K562 (cell line): ENCODE data around the gene LRRC10B. TPM values are rescaled to one million over a fixed set of nuclear protein-coding genes. Genes with fewer than 3 reads are reported as not detected.

Experiments used
- ATAC-seq: fragments of 200-7000 bp; cut with Tn5 transposase; 3 replicates; pipeline ENCODE4 v1.9.1; 2020; ENCODE audit warnings: moderate library complexity
- BruUV-seq: library from RNA; stranded (reverse); fragments of 400-500 nt; replicated peaks from 2 replicates; lab custom pipeline; 2021; lab: Mats Ljungman, UMichigan
- CTCF ChIA-PET: fragments of 300-600 bp; formaldehyde crosslinking; extraction: SDS; loops from one replicate; lab custom pipeline; 2021; ENCODE audit warnings: low intra/inter-chr PET ratio; lab: Yijun Ruan, JAX
- POLR2A ChIA-PET: fragments of 300-600, 350-650 bp; sonication (Branson Sonifier 250); formaldehyde crosslinking; extraction: SDS; loops from one replicate; lab custom pipeline; 2021; ENCODE audit warnings: antibody characterized with exemption, inconsistent platforms; lab: Yijun Ruan, JAX
- DNase-seq, 4 experiments: peaks; one replicate each; pipeline versions ENCODE4 v3.0.0 to v3.0.0-alpha.2; 2011 to 2018; ENCODE audit warnings: low spot score in 3 of 4, mixed read lengths in 3 of 4; ENCODE audit errors: extremely low read depth in 1 of 4
- FAIRE-seq: peaks from 2 replicates; lab custom pipeline; 2011; peaks lifted over from hg19 to GRCh38; lab: Jason Lieb, UNC
- H2AFZ ChIP-seq: 2 replicates; pipeline ENCODE4 v1.6.0; 2011; ENCODE audit warnings: low read depth, low read length, control low read depth, inconsistent platforms
- H3K27ac ChIP-seq: fragments of 200-600 bp; 3 replicates; pipeline ENCODE4 v1.8.0; 2011; ENCODE audit warnings: low read depth, mild to moderate bottlenecking, control low read depth, inconsistent platforms, low read length, moderate library complexity, mixed read lengths; ENCODE audit errors: extremely low read depth
- H3K27me3 ChIP-seq, 2 experiments: fragments of 300-600 bp in 1 of 2; 2 replicates in 1 of 2; 3 replicates in 1 of 2; pipeline versions ENCODE4 v1.6.0 to v1.8.0; 2011; ENCODE audit warnings: inconsistent platforms in 2 of 2, low read length in 2 of 2, mild to moderate bottlenecking in 1 of 2, mixed read lengths in 1 of 2, moderate library complexity in 1 of 2; ENCODE audit not compliant: control insufficient read depth in 2 of 2, insufficient read depth in 2 of 2
- H3K36me3 ChIP-seq: fragments of 300-600 bp; 3 replicates; pipeline ENCODE4 v1.8.0; 2011; ENCODE audit warnings: mild to moderate bottlenecking, low read length, inconsistent platforms; ENCODE audit not compliant: control insufficient read depth, insufficient read depth
- H3K4me1 ChIP-seq, 2 experiments: fragments of 200-600 bp in 1 of 2; replicated peaks in 1 of 2; 2 replicates in 1 of 2; 3 replicates in 1 of 2; pipeline versions ENCODE4 v1.5.1 to v1.8.0; 2011; ENCODE audit warnings: inconsistent platforms in 2 of 2, low read length in 2 of 2, mild to moderate bottlenecking in 1 of 2, mixed read lengths in 1 of 2, moderate library complexity in 1 of 2; ENCODE audit not compliant: control insufficient read depth in 2 of 2, insufficient read depth in 2 of 2
- H3K4me2 ChIP-seq: 2 replicates; pipeline ENCODE4 v1.6.1; 2011; ENCODE audit warnings: low read length, control low read depth, inconsistent platforms, mixed read lengths; ENCODE audit not compliant: insufficient read depth
- H3K4me3 ChIP-seq: fragments of 200-600 bp; sonication (generic), shearing (Covaris generic); 2 replicates; pipeline ENCODE4 v1.5.1; 2016; ENCODE audit warnings: control low read depth, inconsistent platforms
- H3K79me2 ChIP-seq: fragments of 200-600 bp; 3 replicates; pipeline ENCODE4 v1.8.0; 2011; ENCODE audit warnings: low read length, inconsistent platforms; ENCODE audit not compliant: control insufficient read depth, insufficient read depth
- H3K9ac ChIP-seq, 2 experiments: 2 replicates each; pipeline versions ENCODE4 v1.6.0 to v1.6.1; 2011; ENCODE audit warnings: low read depth in 2 of 2, low read length in 2 of 2, control low read depth in 1 of 2, inconsistent platforms in 1 of 2, mild to moderate bottlenecking in 1 of 2, mixed read lengths in 1 of 2; ENCODE audit not compliant: insufficient read depth in 1 of 2
- H3K9me1 ChIP-seq: one replicate; pipeline ENCODE4 v1.6.0; 2011; ENCODE audit warnings: inconsistent platforms, mild to moderate bottlenecking, low read length, moderate library complexity; ENCODE audit not compliant: control insufficient read depth, insufficient read depth
- H3K9me3 ChIP-seq: replicated peaks from 2 replicates; pipeline ENCODE4 v1.5.1; 2011; ENCODE audit warnings: low read depth, low read length, inconsistent platforms; ENCODE audit not compliant: control insufficient read depth, insufficient read depth
- H4K20me1 ChIP-seq: replicated peaks from 2 replicates; pipeline ENCODE4 v1.6.1; 2011; ENCODE audit warnings: low read length, inconsistent platforms, mixed read lengths; ENCODE audit not compliant: control insufficient read depth, insufficient read depth
- ARID3A ChIP-seq: IDR thresholded peaks from 2 replicates; pipeline ENCODE4 v1.6.1; 2012; ENCODE audit warnings: low read depth, low read length, improper control_type of control experiment, borderline replicate concordance
- CEBPB ChIP-seq: fragments of 450-650 bp; IDR thresholded peaks from 2 replicates; pipeline ENCODE4 v1.6.1; 2016; ENCODE audit warnings: missing genetic modification characterization, missing compliant biosample characterization
- HNRNPLL ChIP-seq: fragments of 200-400 bp; formaldehyde crosslinking; IDR thresholded peaks from 2 replicates; pipeline ENCODE4 v1.6.1; 2017; ENCODE audit warnings: low read length, low read depth, mild to moderate bottlenecking; ENCODE audit not compliant: poor library complexity, severe bottlenecking
- MEF2D ChIP-seq: conservative IDR thresholded peaks from 2 replicates; pipeline ENCODE4 v1.6.1; 2016; ENCODE audit warnings: low read depth, missing genetic modification characterization, missing compliant biosample characterization
- NCOR1 ChIP-seq: fragments of 450-650 bp; IDR thresholded peaks from 2 replicates; pipeline ENCODE4 v1.6.1; 2016; ENCODE audit warnings: mild to moderate bottlenecking, moderate library complexity
- ZNF316 ChIP-seq: fragments of 450-650 bp; IDR thresholded peaks from 2 replicates; pipeline ENCODE4 v1.6.1; 2016
- whole genome bisulfite sequencing: fragments of 100-300 bp; shearing (Covaris generic); methylation state at CpG from one replicate; pipeline ENCODE4 v1.1.6; 2016; ENCODE audit warnings: low coverage, mixed read lengths; ENCODE audit not compliant: insufficient coverage; ENCODE audit errors: missing lambda C conversion rate; 5-methylcytosine and 5-hydroxymethylcytosine counted together
- in situ Hi-C: fragments of 300-500 bp; cut with MboI; formaldehyde crosslinking; loops from 4 replicates; pipeline ENCODE4 v1.15.0; 2018; ENCODE audit warnings: inconsistent platforms, mixed read lengths
- intact Hi-C: fragments of 100-400 bp; cut with micrococcal nuclease; formaldehyde crosslinking; loops from 2 replicates; pipeline ENCODE4 v1.14.2; 2022
- polyA plus RNA-seq, 8 experiments: library from polyadenylated mRNA; depleted of rRNA in 4 of 8; stranded (reverse) in 5 of 8; unstranded in 3 of 8; fragments of >200 nt; fragmentation: Nextera tagmentation in 2 of 8; fragmentation: Illumina TruSeq in 1 of 8; extraction: Ambion mirVana in 2 of 8; extraction: Trizol in 1 of 8; gene quantifications; 2 replicates each; pipeline versions ENCODE4 v1.2.1 to v1.2.3, GENCODE V29; 2011 to 2014; ENCODE audit warnings: inconsistent platforms in 1 of 8, missing spikeins in 1 of 8
- total RNA-seq, 7 experiments: library from RNA; depleted of rRNA in 6 of 7; stranded (reverse); fragments of >200 nt in 6 of 7; fragmentation: Illumina TruSeq in 2 of 7; extraction: Trizol in 2 of 7; gene quantifications; 2 replicates each; pipeline versions ENCODE4 v1.2.1 to v1.2.3, GENCODE V29; 2011 to 2021; ENCODE audit warnings: low replicate concordance in 1 of 7

LRRC10B gene
- total and polyA plus RNA-seq, 9 of the 15 experiments (the other 6 are each of a cell fraction or from before 2014, with no cell fraction given), result 0.11 TPM; not detected in 8

GRCh38 chr11:61537326-61537725 lies 28.8 kb downstream of the LRRC10B start:
- Histone ChIP-seq H3K4me2 (no peak overlapping the region), H3K27ac (no peak overlapping the region), H2AFZ (no peak overlapping the region), H3K36me3 (no peaks in the 10 kb centered on the region), H3K9ac (no peak overlapping the region), H3K9me3 (no peaks in the 10 kb centered on the region), H3K79me2 (no peaks in the 10 kb centered on the region), H3K4me3 (no peak overlapping the region), H3K9me1 (peaks cover 2% of the 10 kb centered on the region), H4K20me1 (no peaks in the 10 kb centered on the region; the same call in none of the 2 replicates), H3K4me1 (peaks cover 18 to 41% of the 10 kb centered on the region in 2 experiments), H3K27me3 (peaks cover 4 to 38% of the 10 kb centered on the region in 2 experiments; a peak in 3 of 5 replicates)
- FAIRE-seq (no peak), ATAC-seq (no peak), DNase-seq (no peak)
- in situ Hi-C loops, result no loop called here
- no TSS peak for BruUV-seq
- 17% methylated on average over 8 of the region's 8 CpGs for WGBS
- ChIA-PET POLR2A (no interaction called here), CTCF (no interaction called here)
- TF ChIP-seq CEBPB (tag) (no peak), MEF2D (no peak), ARID3A (no peak), ZNF316 (no peak), HNRNPLL (no peak), NCOR1 (no peak)
- intact Hi-C loops, result no loop called here
